Measurements from ENCODE around the gene MAGEB2.
"Not testable (repeated sequence)": the region's sequence is repeated elsewhere in the genome, so short reads cannot be mapped to it uniquely, and the experiment has no call there.

Gene MAGEB2

DNA sequence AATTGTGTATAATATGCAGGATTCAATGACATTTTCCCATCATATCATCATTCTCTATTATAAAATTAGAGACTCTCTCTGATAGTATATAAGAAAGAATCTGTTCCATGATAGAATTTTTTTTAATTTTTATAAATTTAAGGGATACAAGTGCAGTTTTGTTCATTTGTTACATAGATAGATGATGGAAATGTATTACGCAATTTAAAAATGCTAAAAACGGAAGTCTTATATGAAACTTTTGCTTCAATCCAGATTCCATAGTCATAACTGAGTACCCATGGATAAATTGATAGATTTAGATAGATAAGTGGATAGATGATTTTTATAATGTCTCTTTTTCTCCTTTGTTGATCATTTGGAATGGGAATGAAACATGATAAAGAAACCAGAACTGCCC lies 24.9 kb upstream of the MAGEB2 start:
- Histone ChIP-seq H3K4me1 (ENCODE audit: control insufficient read depth, insufficient read depth, low read depth, low read length) (no peaks in the 10 kb centered on the region), H3K4me3 (ENCODE audit: insufficient read depth in 1 of 2, low read depth in 1 of 2, low read length in 2 of 2) (no peak overlapping the region), H2BK120ac (ENCODE audit: low read depth, low read length) (no peak overlapping the region), H3K36me3 (ENCODE audit: control insufficient read depth in 1 of 2, insufficient read depth in 2 of 2, low read depth in 1 of 2, low read length in 2 of 2) (no peaks in the 10 kb centered on the region), H4K8ac (ENCODE audit: low read length) (no peak overlapping the region), H3K9me3 (ENCODE audit: control insufficient read depth, low read length) (no peaks in the 10 kb centered on the region), H3K4me2 (ENCODE audit: low read length, poor library complexity, severe bottlenecking) (no peak overlapping the region), H3K4ac (ENCODE audit: low read depth in 1 of 2, low read length in 2 of 2) (no peak overlapping the region), H3K14ac (ENCODE audit: low read length in 2 of 2) (no peak overlapping the region), H2AFZ (ENCODE audit: low read depth, low read length) (no peak overlapping the region), H3K18ac (ENCODE audit: low read depth in 1 of 2, low read length in 2 of 2) (no peak overlapping the region), H3K79me1 (replicated peaks; ENCODE audit: low read length, poor library complexity, severe bottlenecking) (no peaks in the 10 kb centered on the region), H4K91ac (ENCODE audit: low read length) (no peak overlapping the region), H3K9ac (ENCODE audit: low read length) (no peak overlapping the region), H2BK5ac (ENCODE audit: low read depth, low read length, poor library complexity, severe bottlenecking) (no peak overlapping the region), H3K27ac (ENCODE audit: low read length, poor library complexity, severe bottlenecking) (no peak overlapping the region), H3K27me3 (ENCODE audit: control insufficient read depth in 1 of 2, insufficient read depth in 1 of 2, low read length in 2 of 2) (peaks cover 0 to 30% of the 10 kb centered on the region in 2 experiments), H3K23ac (ENCODE audit: low read length in 2 of 2) (no peak overlapping the region), H2BK15ac (ENCODE audit: low read depth, poor library complexity, severe bottlenecking) (no peak overlapping the region), H2BK12ac (ENCODE audit: low read length in 2 of 2) (no peak overlapping the region), H2AK5ac (ENCODE audit: low read length, severe bottlenecking) (no peak overlapping the region)
- DNase-seq: no peak
- WGBS: no CpG with 5 or more reads among the region's 2 CpGs

DNA sequence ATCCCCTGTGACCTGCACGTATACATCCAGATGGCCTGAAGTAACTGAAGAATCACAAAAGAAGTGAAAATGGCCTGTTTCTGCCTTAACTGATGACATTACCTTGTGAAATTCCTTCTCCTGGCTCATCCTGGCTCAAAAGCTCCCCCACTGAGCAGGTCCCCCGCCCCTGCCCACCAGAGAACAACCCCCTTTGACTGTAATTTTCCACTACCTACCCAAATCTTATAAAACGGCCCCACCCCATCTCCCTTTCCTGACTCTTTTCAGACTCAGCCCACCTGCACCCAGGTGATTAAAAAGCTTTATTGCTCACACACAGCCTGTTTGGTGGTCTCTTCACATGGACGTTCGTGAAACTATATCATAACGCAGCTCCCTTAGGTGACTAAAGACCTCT lies 21.5 kb upstream of the MAGEB2 start:
- H3K36me3 ChIP-seq (ENCODE audit: control insufficient read depth in 1 of 2, insufficient read depth in 2 of 2, low read depth in 1 of 2, low read length in 2 of 2); H3K4ac ChIP-seq (ENCODE audit: low read depth in 1 of 2, low read length in 2 of 2); H3K23ac ChIP-seq (ENCODE audit: low read length in 2 of 2); H2AK5ac ChIP-seq (ENCODE audit: low read length, severe bottlenecking); H3K18ac ChIP-seq (ENCODE audit: low read depth in 1 of 2, low read length in 2 of 2); H3K9ac ChIP-seq (ENCODE audit: low read length); H3K79me1 ChIP-seq (replicated peaks; ENCODE audit: low read length, poor library complexity, severe bottlenecking); H3K9me3 ChIP-seq (ENCODE audit: control insufficient read depth, low read length); H2BK5ac ChIP-seq (ENCODE audit: low read depth, low read length, poor library complexity, severe bottlenecking); H3K4me3 ChIP-seq (ENCODE audit: insufficient read depth in 1 of 2, low read depth in 1 of 2, low read length in 2 of 2); H4K8ac ChIP-seq (ENCODE audit: low read length); H3K4me2 ChIP-seq (ENCODE audit: low read length, poor library complexity, severe bottlenecking); H3K14ac ChIP-seq (ENCODE audit: low read length in 2 of 2); H4K91ac ChIP-seq (ENCODE audit: low read length); H2AFZ ChIP-seq (ENCODE audit: low read depth, low read length); H3K4me1 ChIP-seq (ENCODE audit: control insufficient read depth, insufficient read depth, low read depth, low read length); H2BK15ac ChIP-seq (ENCODE audit: low read depth, poor library complexity, severe bottlenecking); H2BK12ac ChIP-seq (ENCODE audit: low read length in 2 of 2); H3K27ac ChIP-seq (ENCODE audit: low read length, poor library complexity, severe bottlenecking); DNase-seq; H2BK120ac ChIP-seq (ENCODE audit: low read depth, low read length): not testable (repeated sequence)
- peaks cover 0 to 41% of the 10 kb centered on the region in 2 experiments for H3K27me3 ChIP-seq (ENCODE audit: control insufficient read depth in 1 of 2, insufficient read depth in 1 of 2, low read length in 2 of 2)
- WGBS: 67% methylated on average over 2 of the region's 6 CpGs

DNA sequence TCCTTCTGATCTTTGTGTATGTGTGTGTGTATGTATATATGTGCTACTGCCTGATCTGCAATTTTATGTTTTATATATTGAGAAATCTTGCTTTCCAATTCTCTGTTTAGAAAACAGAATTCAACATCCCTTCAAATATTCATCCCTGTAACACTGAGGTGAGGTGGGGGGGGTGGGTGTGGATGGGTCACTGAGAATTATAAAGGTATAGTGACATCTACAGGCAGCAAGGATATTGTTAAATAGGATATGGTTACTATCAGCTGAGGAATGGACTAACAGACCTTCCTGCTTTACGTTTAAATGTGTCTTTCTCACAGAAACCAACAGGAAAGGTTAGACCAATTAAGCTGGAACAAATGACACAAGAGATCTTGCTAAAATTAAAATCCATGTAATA lies 19.0 kb upstream of the MAGEB2 start:
- H3K9ac ChIP-seq (ENCODE audit: low read length): no peak overlapping the region
- H3K18ac ChIP-seq (ENCODE audit: low read depth in 1 of 2, low read length in 2 of 2): no peak overlapping the region
- no peak overlapping the region for H2BK12ac ChIP-seq (ENCODE audit: low read length in 2 of 2)
- peaks cover 0 to 33% of the 10 kb centered on the region in 2 experiments for H3K27me3 ChIP-seq (ENCODE audit: control insufficient read depth in 1 of 2, insufficient read depth in 1 of 2, low read length in 2 of 2)
- H3K79me1 ChIP-seq (replicated peaks; ENCODE audit: low read length, poor library complexity, severe bottlenecking): no peaks in the 10 kb centered on the region
- no peak overlapping the region for H2BK120ac ChIP-seq (ENCODE audit: low read depth, low read length)
- H2AFZ ChIP-seq (ENCODE audit: low read depth, low read length): no peak overlapping the region
- H3K23ac ChIP-seq (ENCODE audit: low read length in 2 of 2): no peak overlapping the region
- H4K8ac ChIP-seq (ENCODE audit: low read length): no peak overlapping the region
- H2BK5ac ChIP-seq (ENCODE audit: low read depth, low read length, poor library complexity, severe bottlenecking): no peak overlapping the region
- no peaks in the 10 kb centered on the region for H3K9me3 ChIP-seq (ENCODE audit: control insufficient read depth, low read length)
- H3K4ac ChIP-seq (ENCODE audit: low read depth in 1 of 2, low read length in 2 of 2): no peak overlapping the region
- H2BK15ac ChIP-seq (ENCODE audit: low read depth, poor library complexity, severe bottlenecking): no peak overlapping the region
- no peak overlapping the region for H3K4me2 ChIP-seq (ENCODE audit: low read length, poor library complexity, severe bottlenecking)
- no peak overlapping the region for H3K4me3 ChIP-seq (ENCODE audit: insufficient read depth in 1 of 2, low read depth in 1 of 2, low read length in 2 of 2)
- no peak overlapping the region for H3K27ac ChIP-seq (ENCODE audit: low read length, poor library complexity, severe bottlenecking)
- no CpG with 5 or more reads among the region's 1 CpG for WGBS
- no peak overlapping the region for H2AK5ac ChIP-seq (ENCODE audit: low read length, severe bottlenecking)
- H4K91ac ChIP-seq (ENCODE audit: low read length): no peak overlapping the region
- no peak overlapping the region for H3K14ac ChIP-seq (ENCODE audit: low read length in 2 of 2)
- no peaks in the 10 kb centered on the region for H3K4me1 ChIP-seq (ENCODE audit: control insufficient read depth, insufficient read depth, low read depth, low read length)
- DNase-seq: peak; percentile 23
- H3K36me3 ChIP-seq (ENCODE audit: control insufficient read depth in 1 of 2, insufficient read depth in 2 of 2, low read depth in 1 of 2, low read length in 2 of 2): no peaks in the 10 kb centered on the region

DNA sequence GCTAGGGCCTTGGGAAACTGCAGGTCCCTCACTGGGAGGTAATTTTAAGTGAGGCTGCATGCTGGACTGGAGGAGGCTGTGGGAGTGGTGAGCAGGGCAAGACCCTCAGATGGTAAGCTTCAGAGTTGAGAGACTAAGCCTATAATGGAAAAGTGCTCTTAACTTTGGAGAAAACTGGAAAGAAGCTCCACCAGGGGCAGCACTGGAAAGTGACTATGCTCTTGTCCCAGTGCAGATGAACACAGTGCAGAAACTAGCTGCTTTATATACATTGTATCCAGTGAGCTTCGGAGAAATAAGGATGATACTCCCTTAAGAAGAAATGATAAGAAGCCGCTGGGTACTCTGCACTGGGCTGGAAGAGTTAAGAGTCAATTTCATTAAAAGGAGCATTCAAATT lies 3.2 kb upstream of the MAGEB2 start:
- no peak overlapping the region for H2AFZ ChIP-seq (ENCODE audit: low read depth, low read length)
- H3K4me1 ChIP-seq (ENCODE audit: control insufficient read depth, insufficient read depth, low read depth, low read length): no peaks in the 10 kb centered on the region
- H3K4me3 ChIP-seq (ENCODE audit: insufficient read depth in 1 of 2, low read depth in 1 of 2, low read length in 2 of 2): no peak overlapping the region
- H2BK12ac ChIP-seq (ENCODE audit: low read length in 2 of 2): no peak overlapping the region
- H3K18ac ChIP-seq (ENCODE audit: low read depth in 1 of 2, low read length in 2 of 2): no peak overlapping the region
- H2AK5ac ChIP-seq (ENCODE audit: low read length, severe bottlenecking): no peak overlapping the region
- H3K4ac ChIP-seq (ENCODE audit: low read depth in 1 of 2, low read length in 2 of 2): no peak overlapping the region
- no peak overlapping the region for H3K4me2 ChIP-seq (ENCODE audit: low read length, poor library complexity, severe bottlenecking)
- no peak overlapping the region for H2BK15ac ChIP-seq (ENCODE audit: low read depth, poor library complexity, severe bottlenecking)
- 92% methylated on average over 2 of the region's 2 CpGs for WGBS
- no peak overlapping the region for H2BK5ac ChIP-seq (ENCODE audit: low read depth, low read length, poor library complexity, severe bottlenecking)
- H3K79me1 ChIP-seq (replicated peaks; ENCODE audit: low read length, poor library complexity, severe bottlenecking): no peaks in the 10 kb centered on the region
- no peak overlapping the region for H3K9ac ChIP-seq (ENCODE audit: low read length)
- H3K23ac ChIP-seq (ENCODE audit: low read length in 2 of 2): no peak overlapping the region
- H3K27ac ChIP-seq (ENCODE audit: low read length, poor library complexity, severe bottlenecking): no peak overlapping the region
- no peak overlapping the region for H3K14ac ChIP-seq (ENCODE audit: low read length in 2 of 2)
- H3K9me3 ChIP-seq (ENCODE audit: control insufficient read depth, low read length): no peaks in the 10 kb centered on the region
- no peak overlapping the region for H2BK120ac ChIP-seq (ENCODE audit: low read depth, low read length)
- no peaks in the 10 kb centered on the region for H3K36me3 ChIP-seq (ENCODE audit: control insufficient read depth in 1 of 2, insufficient read depth in 2 of 2, low read depth in 1 of 2, low read length in 2 of 2)
- peaks cover 0 to 33% of the 10 kb centered on the region in 2 experiments for H3K27me3 ChIP-seq (ENCODE audit: control insufficient read depth in 1 of 2, insufficient read depth in 1 of 2, low read length in 2 of 2)
- H4K91ac ChIP-seq (ENCODE audit: low read length): no peak overlapping the region
- no peak for DNase-seq
- no peak overlapping the region for H4K8ac ChIP-seq (ENCODE audit: low read length)

Measured in mesenchymal stem cell (in vitro differentiated cells and primary cell).